ENCODE data around the gene PSME2.

GRCh38 chr14:24100982-24101494 lies 45.4 kb downstream of the PSME2 start:
- TF ChIP-seq EZH2 (IDR thresholded peaks at IDR 0.05) (no peak), POLR2AphosphoS5 (IDR thresholded peaks at IDR 0.05; ENCODE audit: borderline replicate concordance, low read depth, low read length) (no peak)
